H1 (cell line): ENCODE results near the gene BANF1. TPM values are rescaled to one million over a fixed set of nuclear protein-coding genes. Genes with fewer than 3 reads are reported as not detected.
A peak's percentile ranks its signal among the peaks of the same experiment; 100 is the strongest.

Experiments used
- CTCF ChIA-PET: fragments of 300-600 bp; sonication (Branson Sonifier 250); formaldehyde crosslinking; loops from one replicate; lab custom pipeline; 2021; ENCODE audit not compliant: partially characterized antibody; lab: Charles Lee
- POLR2A ChIA-PET: fragments of 300-600 bp; sonication (Branson Sonifier 250); formaldehyde crosslinking; loops from one replicate; lab custom pipeline; 2021; ENCODE audit warnings: inconsistent platforms; ENCODE audit not compliant: partially characterized antibody; lab: Charles Lee
- DNase-seq, 2 experiments: peaks; one replicate each; pipeline versions ENCODE4 v3.0.0 to v3.0.0-alpha.2; 2010 to 2022; ENCODE audit warnings: low spot score in 2 of 2, low read depth in 1 of 2, mixed read lengths in 1 of 2
- FAIRE-seq: peaks from 2 replicates; lab custom pipeline; 2011; peaks lifted over from hg19 to GRCh38; lab: Jason Lieb, UNC
- H2AFZ ChIP-seq: 2 replicates; pipeline ENCODE4 v1.8.1; 2012; ENCODE audit warnings: low read length, inconsistent platforms
- H2AK5ac ChIP-seq: 2 replicates; pipeline ENCODE4 v1.6.1; 2013; ENCODE audit warnings: low read depth, low read length
- H2BK120ac ChIP-seq: replicated peaks from 2 replicates; pipeline ENCODE3; 2013; ENCODE audit warnings: low read depth, low read length, inconsistent platforms
- H2BK12ac ChIP-seq: 2 replicates; pipeline ENCODE4 v1.6.1; 2013; ENCODE audit warnings: low read depth, low read length
- H2BK15ac ChIP-seq: 2 replicates; pipeline ENCODE4 v1.6.1; 2013; ENCODE audit warnings: low read length
- H2BK20ac ChIP-seq: 2 replicates; pipeline ENCODE4 v1.6.1; 2013; ENCODE audit warnings: low read length
- H2BK5ac ChIP-seq: 2 replicates; pipeline ENCODE4 v1.6.1; 2013; ENCODE audit warnings: low read depth, low read length
- H3K14ac ChIP-seq: 2 replicates; pipeline ENCODE4 v1.6.1; 2013; ENCODE audit warnings: inconsistent platforms; ENCODE audit not compliant: insufficient read length
- H3K18ac ChIP-seq: 2 replicates; pipeline ENCODE4 v1.6.1; 2013; ENCODE audit warnings: low read length; ENCODE audit errors: extremely low read depth
- H3K23ac ChIP-seq: 2 replicates; pipeline ENCODE4 v1.6.1; 2013; ENCODE audit warnings: inconsistent platforms; ENCODE audit not compliant: insufficient read length
- H3K23me2 ChIP-seq: 2 replicates; pipeline ENCODE4 v1.6.1; 2013; ENCODE audit warnings: low read depth, low read length
- H3K27ac ChIP-seq: 2 replicates; pipeline ENCODE4 v1.6.1; 2011; ENCODE audit warnings: low read depth, low read length, inconsistent platforms
- H3K27me3 ChIP-seq, 4 experiments: replicated peaks in 1 of 4; 1 replicate in 1 of 4; 2 replicates in 3 of 4; pipeline versions ENCODE4 v1.6.1 to v1.8.1; 2011 to 2013; ENCODE audit warnings: low read length in 3 of 4, mild to moderate bottlenecking in 3 of 4, inconsistent platforms in 2 of 4, mixed read lengths in 2 of 4, moderate library complexity in 1 of 4; ENCODE audit not compliant: control insufficient read depth in 3 of 4, insufficient read depth in 3 of 4; ENCODE audit errors: extremely low read depth in 1 of 4
- H3K36me3 ChIP-seq, 4 experiments: 2 replicates each; pipeline versions ENCODE4 v1.6.1 to v1.8.1; 2011 to 2013; ENCODE audit warnings: mild to moderate bottlenecking in 4 of 4, low read length in 3 of 4, moderate library complexity in 2 of 4, control low read depth in 1 of 4, inconsistent platforms in 1 of 4; ENCODE audit not compliant: insufficient read depth in 4 of 4, control insufficient read depth in 2 of 4
- H3K4ac ChIP-seq: replicated peaks from 2 replicates; pipeline ENCODE3; 2013; ENCODE audit warnings: low read length, low read depth, mixed read lengths, inconsistent platforms; ENCODE audit not compliant: insufficient read length
- H3K4me1 ChIP-seq, 4 experiments: replicated peaks in 1 of 4; 1 replicate in 1 of 4; 2 replicates in 3 of 4; pipeline versions ENCODE4 v1.6.1 to v1.8.1; 2011 to 2013; ENCODE audit warnings: low read length in 3 of 4, inconsistent platforms in 2 of 4, mixed read lengths in 1 of 4; ENCODE audit not compliant: insufficient read depth in 4 of 4, control insufficient read depth in 3 of 4
- H3K4me2 ChIP-seq, 2 experiments: 2 replicates each; pipeline versions ENCODE4 v1.6.1 to v1.8.1; 2011 to 2013; ENCODE audit warnings: low read depth in 2 of 2, low read length in 2 of 2, control low read depth in 1 of 2, inconsistent platforms in 1 of 2, mild to moderate bottlenecking in 1 of 2; ENCODE audit not compliant: insufficient read depth in 1 of 2
- H3K4me3 ChIP-seq, 4 experiments: fragments of 200-600, 300-600 bp in 1 of 4; sonication (generic), shearing (Covaris generic), sonication (Bioruptor Twin) in 1 of 4; 2 replicates each; pipeline versions ENCODE4 v1.5.1 to v1.8.1; 2011 to 2016; ENCODE audit warnings: low read length in 4 of 4, low read depth in 3 of 4, control low read depth in 2 of 4, inconsistent platforms in 2 of 4, mild to moderate bottlenecking in 2 of 4, mixed read lengths in 1 of 4, moderate library complexity in 1 of 4; ENCODE audit not compliant: insufficient read depth in 2 of 4; ENCODE audit errors: extremely low read depth in 1 of 4
- H3K56ac ChIP-seq: replicated peaks from 2 replicates; pipeline ENCODE3; 2013; ENCODE audit warnings: low read depth, mild to moderate bottlenecking, mixed read lengths, low read length, inconsistent platforms; ENCODE audit not compliant: insufficient read length
- H3K79me1 ChIP-seq: 2 replicates; pipeline ENCODE4 v1.6.1; 2013; ENCODE audit warnings: low read depth, low read length, control low read depth
- H3K79me2 ChIP-seq, 2 experiments: 2 replicates each; pipeline versions ENCODE4 v1.6.1 to v1.8.1; 2012 to 2013; ENCODE audit warnings: low read length in 2 of 2, mild to moderate bottlenecking in 2 of 2, inconsistent platforms in 1 of 2; ENCODE audit not compliant: insufficient read depth in 2 of 2, control insufficient read depth in 1 of 2
- H3K9ac ChIP-seq, 4 experiments: replicated peaks in 1 of 4; 1 replicate in 1 of 4; 2 replicates in 3 of 4; pipeline versions ENCODE4 v1.6.1 to v1.8.1; 2011 to 2013; ENCODE audit warnings: low read depth in 3 of 4, low read length in 3 of 4, control low read depth in 2 of 4, mild to moderate bottlenecking in 2 of 4, moderate library complexity in 2 of 4, inconsistent platforms in 1 of 4; ENCODE audit errors: extremely low read depth in 1 of 4
- H3K9me3 ChIP-seq, 2 experiments: 2 replicates each; pipeline versions ENCODE4 v1.6.1 to v1.8.1; 2012 to 2013; ENCODE audit warnings: mild to moderate bottlenecking in 2 of 2, moderate library complexity in 2 of 2, control low read depth in 1 of 2, inconsistent platforms in 1 of 2, low read depth in 1 of 2, low read length in 1 of 2, mixed read lengths in 1 of 2; ENCODE audit not compliant: insufficient read depth in 2 of 2
- H4K20me1 ChIP-seq, 2 experiments: replicated peaks in 1 of 2; 2 replicates each; pipeline versions ENCODE3 to v1.8.1; 2011 to 2013; ENCODE audit warnings: inconsistent platforms in 2 of 2, low read length in 2 of 2, mild to moderate bottlenecking in 1 of 2; ENCODE audit not compliant: insufficient read depth in 2 of 2, control insufficient read depth in 1 of 2
- H4K5ac ChIP-seq: 2 replicates; pipeline ENCODE4 v1.6.1; 2013; ENCODE audit warnings: low read length, low read depth, mixed read lengths, inconsistent platforms; ENCODE audit not compliant: insufficient read length
- H4K8ac ChIP-seq: 2 replicates; pipeline ENCODE4 v1.8.0; 2013; ENCODE audit warnings: mild to moderate bottlenecking, moderate library complexity, low read length, inconsistent platforms; ENCODE audit not compliant: insufficient read depth; ENCODE audit errors: extremely low read depth
- H4K91ac ChIP-seq: replicated peaks from 2 replicates; pipeline ENCODE3; 2013; ENCODE audit warnings: low read length, mixed read lengths, inconsistent platforms; ENCODE audit not compliant: insufficient read length
- CHD2 ChIP-seq: IDR thresholded peaks from 2 replicates; pipeline ENCODE4 v1.6.1; 2012; ENCODE audit warnings: low read length, improper control_type of control experiment
- JUN ChIP-seq: IDR thresholded peaks from 2 replicates; pipeline ENCODE4 v1.6.1; 2011; ENCODE audit warnings: low read depth, mild to moderate bottlenecking, improper control_type of control experiment, low read length
- NANOG ChIP-seq: IDR thresholded peaks from 2 replicates; pipeline ENCODE4 v1.6.1; 2011; ENCODE audit warnings: low read length, low read depth, mild to moderate bottlenecking, inconsistent platforms; ENCODE audit not compliant: insufficient read depth, poor library complexity, severe bottlenecking
- PHF8 ChIP-seq: fragments of 200-600 bp; sonication (generic); conservative IDR thresholded peaks from 2 replicates; pipeline ENCODE4 v1.7.1; 2012; ENCODE audit warnings: low read depth, mild to moderate bottlenecking, inconsistent platforms, low read length, moderate library complexity
- TEAD4 ChIP-seq: IDR thresholded peaks from 2 replicates; pipeline ENCODE4 v1.6.1; 2012; ENCODE audit warnings: low read depth, low read length, inconsistent platforms, mixed read lengths
- WGBS, 2 experiments: shearing (Covaris generic) in 1 of 2; methylation state at CpG; one replicate each; pipeline versions ENCODE4 v1.1.6 to v1.1.7; 2013 to 2015; ENCODE audit warnings: low lambda C conversion rate in 2 of 2, mixed read lengths in 2 of 2, inconsistent platforms in 1 of 2, low coverage in 1 of 2, missing lambda C conversion rate in 1 of 2; ENCODE audit not compliant: insufficient replicate concordance in 2 of 2, insufficient coverage in 1 of 2, insufficient read length in 1 of 2; ENCODE audit errors: extremely low coverage in 1 of 2, missing lambda C conversion rate in 1 of 2; 5-methylcytosine and 5-hydroxymethylcytosine counted together
- polyA plus RNA-seq, 7 experiments: library from polyadenylated mRNA; depleted of rRNA in 3 of 7; stranded (reverse) in 5 of 7; unstranded in 2 of 7; fragments of >200 nt in 5 of 7; fragments of 200-250 nt in 2 of 7; gene quantifications; 1 replicate in 5 of 7; 2 replicates in 1 of 7; 4 replicates in 1 of 7; pipeline versions ENCODE4 v1.2.1 to v1.2.3, GENCODE V29; 2011 to 2013; ENCODE audit warnings: missing spikeins in 2 of 7, mixed read lengths in 2 of 7
- total RNA-seq: library from RNA; stranded (reverse); fragmentation: NEBNext Ultra II Directional; extraction: Animal tissue kit (Norgen Biotek cat#: 25700); gene quantifications from 2 replicates; pipeline ENCODE4 v1.2.1, GENCODE V29; 2021

BANF1 gene
- total and polyA plus RNA-seq, 2 of the 8 experiments (the other 6 are each of a cell fraction or from before 2014, with no cell fraction given), result 330 to 467 TPM

DNA sequence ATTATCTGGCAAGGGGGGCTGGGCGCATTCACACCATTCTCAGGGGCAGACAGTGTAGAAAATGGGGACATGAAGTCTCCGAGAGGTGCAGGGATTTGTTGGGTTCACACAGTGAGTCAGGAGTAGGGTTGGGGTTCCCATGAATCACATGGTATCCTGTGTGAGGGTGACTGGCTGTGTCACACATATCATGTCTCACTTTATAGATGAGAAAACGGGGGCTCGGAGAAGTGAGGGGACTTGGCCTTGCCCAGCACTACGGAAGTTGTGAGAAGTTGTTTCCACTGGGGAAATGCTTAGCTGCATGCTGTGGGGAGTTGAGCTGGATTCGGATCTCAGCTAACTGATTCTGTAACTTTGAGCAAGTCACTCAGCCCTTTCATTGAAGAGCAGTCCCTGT lies 42.5 kb downstream of the BANF1 start:
- H3K4ac ChIP-seq, result no peak overlapping the region
- peaks cover 0 to 4% of the 10 kb centered on the region in 2 experiments for H4K20me1 ChIP-seq
- H2BK120ac ChIP-seq, result no peak overlapping the region
- no peak overlapping the region for H3K23ac ChIP-seq
- 0 out of 2 replicates have a peak overlapping the region, but pooled peaks have one; percentile 60 for H2BK12ac ChIP-seq
- H4K91ac ChIP-seq, result no peak overlapping the region
- peaks cover 0 to 13% of the 10 kb centered on the region in 2 experiments; a peak in 1 of 4 replicates for H3K79me2 ChIP-seq
- no peak overlapping the region for H3K18ac ChIP-seq
- peaks cover 0 to 17% (median 8%) of the 10 kb centered on the region in 4 experiments; a peak in 5 of 8 replicates for H3K36me3 ChIP-seq
- H3K56ac ChIP-seq, result no peak overlapping the region
- H4K5ac ChIP-seq, result no peak overlapping the region
- no peak overlapping the region for H2AK5ac ChIP-seq
- H2AFZ ChIP-seq, result no peak overlapping the region
- DNase-seq, result no peak
- no peak overlapping the region for H3K14ac ChIP-seq
- H3K79me1 ChIP-seq, result peaks cover 9% of the 10 kb centered on the region
- 92% methylated on average over 6 of the region's 6 CpGs; no CpG with 5 or more reads in 1 of the 2 experiments for WGBS, 2 experiments
- H3K23me2 ChIP-seq, result peaks cover 6% of the 10 kb centered on the region; the same call in 1 of the 2 replicates
- CTCF ChIA-PET, result interaction anchor here (0.6 to 5.7 kb wide), 29 partner anchors 8 to 466 kb away, joined by 3 to 39 read pairs (median 5); partner anchors contain the start of genes BANF1, CATSPER1, CCDC85B and EIF1AD
- 0 out of 4 replicates have a peak overlapping the region, but pooled peaks of 1 of the 2 experiments have one; percentile 35 for H3K4me2 ChIP-seq
- H3K27me3 ChIP-seq, result no peaks in the 10 kb centered on the region
- H2BK20ac ChIP-seq, result no peak overlapping the region
- no peak overlapping the region for H3K4me3 ChIP-seq
- TF ChIP-seq CHD2, result no peak
- no peak for TF ChIP-seq TEAD4
- TF ChIP-seq JUN, result no peak
- TF ChIP-seq NANOG, result no peak
- TF ChIP-seq PHF8, result no peak
- TF ChIP-seq, all 59 proteins: peak for 0
- Histone ChIP-seq H2BK15ac (no peak overlapping the region), H2BK5ac (no peak overlapping the region), H3K4me1 (peaks cover 0 to 21% (median 14%) of the 10 kb centered on the region in 4 experiments; a peak in 6 of 7 replicates), H3K9ac (no peak overlapping the region), H3K27ac (no peak overlapping the region), H3K9me3 (peaks cover 0 to 10% of the 10 kb centered on the region in 2 experiments; a peak in 1 of 4 replicates), H4K8ac (no peak overlapping the region)
- FAIRE-seq, result no peak
- POLR2A ChIA-PET, result interaction anchor here (0.7 to 1.6 kb wide), 7 partner anchors 8 to 91 kb away, joined by 3 to 8 read pairs (median 3); partner anchors contain the start of gene CST6
